ENCODE measurements around the gene ZNF202.

DNA sequence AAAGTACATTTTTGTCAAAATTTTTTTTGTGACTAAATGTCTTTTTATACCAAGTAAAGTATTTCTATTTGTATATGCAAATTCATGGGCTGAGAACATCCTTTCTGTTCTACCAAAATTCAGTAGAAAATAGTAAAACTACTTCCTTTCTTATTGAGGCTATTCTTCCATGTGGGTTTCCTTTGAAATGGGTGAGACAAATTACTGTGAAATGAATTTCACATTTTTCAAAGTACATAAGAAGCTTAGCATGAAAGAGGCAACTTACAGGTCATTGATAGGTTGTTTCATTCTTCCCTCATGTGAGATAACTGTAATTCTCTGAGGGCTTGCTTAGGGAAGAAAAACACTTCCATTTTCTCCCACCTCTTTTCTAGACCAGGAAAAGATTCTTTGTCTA, 13.9 kb upstream of the ZNF202 start:
- TF ChIP-seq CTCF (IDR thresholded peaks at IDR 0.05) (no peak), SREBF2 (IDR thresholded peaks at IDR 0.05) (no peak), RAD21 (conservative IDR thresholded peaks at IDR 0.05 in 1 of 2, IDR thresholded peaks at IDR 0.05 in 1 of 2) (no peak), MAFK (IDR thresholded peaks at IDR 0.05; ENCODE audit: partially characterized antibody) (no peak), NPAS2 (CRISPR knock-in tag; IDR thresholded peaks at IDR 0.05; ENCODE audit: borderline replicate concordance) (no peak), RFX5 (IDR thresholded peaks at IDR 0.05) (no peak), CEBPB (IDR thresholded peaks at IDR 0.05) (no peak), EP300 (IDR thresholded peaks at IDR 0.05) (no peak), POLR2A (IDR thresholded peaks at IDR 0.05; ENCODE audit: low read length) (no peak)
- TF ChIP-seq, protein P1, sequence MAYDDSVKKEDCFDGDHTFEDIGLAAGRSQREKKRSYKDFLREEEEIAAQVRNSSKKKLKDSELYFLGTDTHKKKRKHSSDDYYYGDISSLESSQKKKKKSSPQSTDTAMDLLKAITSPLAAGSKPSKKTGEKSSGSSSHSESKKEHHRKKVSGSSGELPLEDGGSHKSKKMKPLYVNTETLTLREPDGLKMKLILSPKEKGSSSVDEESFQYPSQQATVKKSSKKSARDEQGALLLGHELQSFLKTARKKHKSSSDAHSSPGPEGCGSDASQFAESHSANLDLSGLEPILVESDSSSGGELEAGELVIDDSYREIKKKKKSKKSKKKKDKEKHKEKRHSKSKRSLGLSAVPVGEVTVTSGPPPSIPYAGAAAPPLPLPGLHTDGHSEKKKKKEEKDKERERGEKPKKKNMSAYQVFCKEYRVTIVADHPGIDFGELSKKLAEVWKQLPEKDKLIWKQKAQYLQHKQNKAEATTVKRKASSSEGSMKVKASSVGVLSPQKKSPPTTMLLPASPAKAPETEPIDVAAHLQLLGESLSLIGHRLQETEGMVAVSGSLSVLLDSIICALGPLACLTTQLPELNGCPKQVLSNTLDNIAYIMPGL (CRISPR knock-in tag; IDR thresholded peaks at IDR 0.05; ENCODE audit: borderline replicate concordance), result no peak

Data from A549 (cell line).